Adipocyte (in vitro differentiated cells): ENCODE measurements around the gene DPYD.
A peak's percentile ranks its signal among the peaks of the same experiment; 100 is the strongest.

Experiments used
- DNase-seq: peaks from one replicate; pipeline ENCODE4 v3.0.0-alpha.2; 2015; ENCODE audit warnings: low read depth
- H3K27me3 ChIP-seq: replicated peaks from 2 replicates; pipeline ENCODE4 v1.7.0; 2013; ENCODE audit warnings: mild to moderate bottlenecking, low read length, moderate library complexity; ENCODE audit not compliant: control insufficient read depth, insufficient read depth
- H3K36me3 ChIP-seq: 2 replicates; pipeline ENCODE4 v1.7.0; 2013; ENCODE audit warnings: low read length, mild to moderate bottlenecking, moderate library complexity; ENCODE audit not compliant: control insufficient read depth, insufficient read depth, severe bottlenecking
- H3K4me1 ChIP-seq: 2 replicates; pipeline ENCODE4 v1.7.0; 2013; ENCODE audit warnings: mild to moderate bottlenecking, low read length, moderate library complexity; ENCODE audit not compliant: control insufficient read depth, insufficient read depth
- H3K4me3 ChIP-seq: 2 replicates; pipeline ENCODE4 v1.7.0; 2013; ENCODE audit warnings: mild to moderate bottlenecking, low read length, moderate library complexity
- H3K9ac ChIP-seq: 2 replicates; pipeline ENCODE4 v1.7.0; 2013; ENCODE audit warnings: mild to moderate bottlenecking, low read length, moderate library complexity
- H3K9me3 ChIP-seq: 2 replicates; pipeline ENCODE4 v1.7.0; 2013; ENCODE audit warnings: mild to moderate bottlenecking, low read length, moderate library complexity; ENCODE audit not compliant: control insufficient read depth

Gene DPYD

DNA sequence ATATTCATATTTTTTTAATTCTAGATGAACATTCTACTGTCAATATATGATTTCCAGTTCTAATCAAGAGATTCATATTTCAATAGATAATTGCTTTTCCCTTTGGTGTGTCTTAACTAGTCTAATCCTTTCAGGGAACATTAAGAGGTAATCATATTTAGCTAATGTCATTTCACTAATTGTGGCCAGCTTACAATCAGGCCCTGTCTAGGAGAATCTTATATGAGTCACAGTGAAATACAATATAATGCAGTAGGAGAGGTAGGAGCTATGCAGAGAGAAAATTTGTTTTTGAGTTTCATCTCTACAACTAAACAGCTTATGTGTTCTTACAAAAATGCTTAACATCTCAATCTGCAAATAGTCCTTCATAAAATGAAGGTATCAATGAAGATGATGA, 85.9 kb downstream of the DPYD start:
- Histone ChIP-seq H3K36me3 (no peaks in the 10 kb centered on the region), H3K4me3 (no peak overlapping the region), H3K27me3 (no peaks in the 10 kb centered on the region), H3K9ac (no peak overlapping the region), H3K9me3 (no peaks in the 10 kb centered on the region), H3K4me1 (peaks cover 17% of the 10 kb centered on the region)
- no peak for DNase-seq

- H3K36me3 ChIP-seq: no peaks in the 10 kb centered on the region
- H3K9me3 ChIP-seq: no peaks in the 10 kb centered on the region
- DNase-seq: no peak
- H3K4me3 ChIP-seq: no peak overlapping the region
- H3K9ac ChIP-seq: no peak overlapping the region
- H3K27me3 ChIP-seq: no peaks in the 10 kb centered on the region
- H3K4me1 ChIP-seq: peaks cover 17% of the 10 kb centered on the region
Measured at GRCh38 chr1:97833881-97834280, 87.0 kb downstream of the DPYD start.

- Histone ChIP-seq H3K4me3 (no peak overlapping the region), H3K27me3 (no peaks in the 10 kb centered on the region), H3K36me3 (no peaks in the 10 kb centered on the region), H3K9ac (no peak overlapping the region), H3K4me1 (peaks cover 17% of the 10 kb centered on the region), H3K9me3 (no peaks in the 10 kb centered on the region)
- DNase-seq: peak; percentile 51
Measured at GRCh38 chr1:97832481-97832880, 88.4 kb downstream of the DPYD start.

DNA sequence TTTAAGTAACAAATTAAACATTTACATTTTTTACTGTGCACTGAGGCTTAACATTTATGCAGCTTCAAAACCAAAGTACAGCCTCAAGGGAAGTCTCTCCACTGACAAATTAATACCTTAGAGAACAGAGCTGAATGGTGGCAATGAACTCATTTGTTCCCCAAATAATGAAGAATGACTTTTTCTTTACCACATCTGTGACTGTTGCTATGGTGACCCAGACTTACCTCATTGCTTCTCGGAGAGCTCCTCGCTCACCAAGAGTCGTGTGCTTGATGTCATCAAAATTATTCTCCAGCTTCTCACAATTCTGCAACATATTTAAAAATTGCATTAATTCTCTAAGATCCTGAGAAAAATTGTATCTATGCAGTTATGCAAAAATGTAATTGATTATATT, 92.9 kb downstream of the DPYD start:
- no peak for DNase-seq

GRCh38 chr1:97826820-97827219, 94.0 kb downstream of the DPYD start:
- Histone ChIP-seq H3K4me1 (no peaks in the 10 kb centered on the region), H3K9ac (no peak overlapping the region), H3K9me3 (no peaks in the 10 kb centered on the region), H3K27me3 (no peaks in the 10 kb centered on the region), H3K4me3 (no peak overlapping the region), H3K36me3 (peaks cover 6% of the 10 kb centered on the region)
- DNase-seq: no peak

More for the DNA sequence above, 92.9 kb downstream of the DPYD start:
- Histone ChIP-seq H3K4me3 (no peak overlapping the region), H3K9ac (no peak overlapping the region), H3K9me3 (no peaks in the 10 kb centered on the region), H3K36me3 (peaks cover 6% of the 10 kb centered on the region), H3K4me1 (peaks cover 10% of the 10 kb centered on the region), H3K27me3 (no peaks in the 10 kb centered on the region)

DNA sequence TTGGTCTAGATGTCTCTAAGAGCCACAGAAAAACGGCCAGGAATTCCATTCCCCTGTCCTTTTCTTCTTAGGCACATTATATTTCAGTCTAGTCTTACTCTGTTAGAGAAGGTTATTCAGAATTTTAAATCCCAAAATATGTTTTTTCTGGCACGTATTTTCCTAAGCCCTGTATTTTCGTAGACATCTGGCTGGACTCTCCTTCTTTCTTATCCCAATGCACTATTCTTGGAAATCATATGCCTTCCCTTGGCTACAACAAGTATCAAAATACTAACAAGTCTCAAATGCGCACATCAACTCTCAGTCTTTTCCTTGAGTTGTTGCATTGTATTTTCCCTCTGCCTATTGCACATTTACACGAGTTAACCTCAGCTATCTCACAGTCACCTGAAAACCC, 96.2 kb downstream of the DPYD start:
- no peaks in the 10 kb centered on the region for H3K9me3 ChIP-seq
- no peak for DNase-seq
- peaks cover 6% of the 10 kb centered on the region for H3K36me3 ChIP-seq
- no peak overlapping the region for H3K9ac ChIP-seq
- H3K4me1 ChIP-seq: no peaks in the 10 kb centered on the region
- H3K27me3 ChIP-seq: no peaks in the 10 kb centered on the region
- no peak overlapping the region for H3K4me3 ChIP-seq

DNA sequence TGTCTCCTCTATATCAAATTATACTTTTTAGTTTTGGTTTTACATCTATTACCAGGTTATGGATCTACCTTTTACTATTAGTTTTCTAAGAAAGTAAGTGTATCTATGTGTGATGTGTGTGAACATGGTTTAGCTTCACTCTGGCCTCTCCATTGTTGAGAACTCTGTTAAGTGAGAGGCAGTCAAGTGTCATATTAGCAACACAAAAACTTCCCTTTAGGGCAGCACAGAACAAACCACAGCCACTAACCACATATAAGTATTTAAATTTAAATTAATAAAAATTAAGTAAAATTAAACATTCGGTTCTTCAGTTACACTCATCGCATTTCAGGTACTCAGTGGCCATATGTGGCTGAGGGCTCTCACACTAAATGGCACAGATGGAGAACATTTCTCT, 96.6 kb downstream of the DPYD start:
- Histone ChIP-seq H3K9ac (no peak overlapping the region), H3K4me3 (no peak overlapping the region), H3K9me3 (no peaks in the 10 kb centered on the region), H3K4me1 (no peaks in the 10 kb centered on the region), H3K36me3 (peaks cover 6% of the 10 kb centered on the region), H3K27me3 (no peaks in the 10 kb centered on the region)
- DNase-seq: no peak

GRCh38 chr1:97820470-97821188, 100.2 kb downstream of the DPYD start:
- Histone ChIP-seq H3K4me1 (no peaks in the 10 kb centered on the region), H3K36me3 (no peaks in the 10 kb centered on the region), H3K9me3 (no peaks in the 10 kb centered on the region), H3K9ac (no peak overlapping the region), H3K27me3 (no peaks in the 10 kb centered on the region), H3K4me3 (no peak overlapping the region)
- peak; percentile 64 for DNase-seq

DNA sequence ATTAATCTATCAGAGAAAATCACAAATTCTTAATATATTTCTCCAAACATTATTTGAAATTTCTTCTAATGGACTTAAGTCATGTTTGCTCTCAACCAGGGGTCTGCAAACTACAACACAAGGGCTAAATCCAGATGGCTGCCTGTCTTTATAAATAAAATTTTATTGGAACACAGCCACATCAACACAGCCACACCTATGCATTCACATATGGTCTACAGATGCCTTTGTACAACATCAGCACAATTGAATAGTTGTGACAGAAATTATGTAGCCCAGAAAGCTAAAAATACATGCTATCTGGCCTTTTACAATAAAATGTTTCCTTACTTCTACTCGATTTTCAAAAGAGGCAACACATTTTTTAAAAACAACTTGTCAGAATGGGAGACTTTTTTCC, 103.9 kb downstream of the DPYD start:
- Histone ChIP-seq H3K36me3 (no peaks in the 10 kb centered on the region), H3K27me3 (no peaks in the 10 kb centered on the region), H3K4me1 (no peaks in the 10 kb centered on the region), H3K9me3 (no peaks in the 10 kb centered on the region), H3K4me3 (no peak overlapping the region), H3K9ac (no peak overlapping the region)
- no peak for DNase-seq

DNA sequence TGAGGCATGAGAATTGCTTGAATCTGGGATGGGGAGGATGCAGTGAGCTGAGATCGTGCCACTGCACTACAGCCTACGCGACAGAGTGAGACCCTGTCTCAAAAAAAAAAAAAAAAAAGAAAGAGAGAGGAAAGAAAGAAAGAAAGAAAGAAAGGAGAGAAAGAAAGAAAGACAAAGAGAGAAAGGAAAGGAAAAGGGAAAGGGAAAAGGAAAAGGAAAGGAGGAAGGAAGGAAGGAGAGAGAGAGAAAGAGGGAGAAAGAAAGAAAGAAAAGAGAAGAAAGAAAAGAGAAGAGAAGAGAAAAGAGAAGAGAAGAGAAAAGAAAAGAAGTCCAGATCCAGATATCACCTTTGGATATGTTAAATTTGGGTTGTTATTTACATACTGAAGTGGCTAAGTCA, 106.0 kb downstream of the DPYD start:
- Histone ChIP-seq H3K9ac (no peak overlapping the region), H3K27me3 (no peaks in the 10 kb centered on the region), H3K9me3 (no peaks in the 10 kb centered on the region), H3K4me1 (no peaks in the 10 kb centered on the region), H3K36me3 (no peaks in the 10 kb centered on the region), H3K4me3 (no peak overlapping the region)
- no peak for DNase-seq

DNA sequence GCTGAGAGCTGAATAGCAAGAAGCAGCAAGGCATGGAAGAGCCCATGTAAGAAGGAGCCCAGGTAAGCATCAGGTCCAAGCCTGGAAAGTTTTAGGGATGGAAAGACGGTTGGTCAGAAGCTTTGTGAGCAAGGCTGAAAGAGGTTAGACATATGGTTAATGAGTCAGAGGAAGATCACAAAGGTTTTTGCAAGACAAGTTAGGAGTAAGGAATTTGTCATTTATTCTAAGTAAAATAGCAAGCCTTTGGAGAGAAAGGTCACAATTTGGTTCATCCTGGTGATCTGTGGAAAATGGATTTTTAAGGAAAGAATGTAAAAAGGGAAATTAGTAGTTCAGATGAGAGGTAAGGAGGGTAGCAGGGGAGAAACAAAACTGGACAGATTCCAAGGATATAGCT, 106.7 kb downstream of the DPYD start:
- DNase-seq: no peak
- H3K27me3 ChIP-seq: no peaks in the 10 kb centered on the region
- no peaks in the 10 kb centered on the region for H3K4me1 ChIP-seq
- H3K9ac ChIP-seq: no peak overlapping the region
- no peak overlapping the region for H3K4me3 ChIP-seq
- no peaks in the 10 kb centered on the region for H3K36me3 ChIP-seq
- H3K9me3 ChIP-seq: no peaks in the 10 kb centered on the region

- no peak overlapping the region for H3K4me3 ChIP-seq
Measured at GRCh38 chr1:97812076-97812475, 108.8 kb downstream of the DPYD start.

More at GRCh38 chr1:97812076-97812475, 108.8 kb downstream of the DPYD start:
- DNase-seq: no peak
- Histone ChIP-seq H3K27me3 (no peaks in the 10 kb centered on the region), H3K36me3 (no peaks in the 10 kb centered on the region), H3K9ac (no peak overlapping the region), H3K9me3 (no peaks in the 10 kb centered on the region), H3K4me1 (peaks cover 5% of the 10 kb centered on the region)
